Smooth muscle cell of bladder (primary cell): Measurements from ENCODE around the gene SCG5. TPM values are rescaled to one million over a fixed set of nuclear protein-coding genes. Genes with fewer than 3 reads are reported as not detected.

ENCODE experiments used
- total RNA-seq: library from RNA; depleted of rRNA; stranded (reverse); fragments of >200 nt; gene quantifications from 2 replicates; pipeline ENCODE4 v1.2.3, GENCODE V29; 2014

Gene SCG5, protein sequence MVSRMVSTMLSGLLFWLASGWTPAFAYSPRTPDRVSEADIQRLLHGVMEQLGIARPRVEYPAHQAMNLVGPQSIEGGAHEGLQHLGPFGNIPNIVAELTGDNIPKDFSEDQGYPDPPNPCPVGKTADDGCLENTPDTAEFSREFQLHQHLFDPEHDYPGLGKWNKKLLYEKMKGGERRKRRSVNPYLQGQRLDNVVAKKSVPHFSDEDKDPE
- 9.1 and 13.7 TPM in 2 replicates for total RNA-seq

DNA sequence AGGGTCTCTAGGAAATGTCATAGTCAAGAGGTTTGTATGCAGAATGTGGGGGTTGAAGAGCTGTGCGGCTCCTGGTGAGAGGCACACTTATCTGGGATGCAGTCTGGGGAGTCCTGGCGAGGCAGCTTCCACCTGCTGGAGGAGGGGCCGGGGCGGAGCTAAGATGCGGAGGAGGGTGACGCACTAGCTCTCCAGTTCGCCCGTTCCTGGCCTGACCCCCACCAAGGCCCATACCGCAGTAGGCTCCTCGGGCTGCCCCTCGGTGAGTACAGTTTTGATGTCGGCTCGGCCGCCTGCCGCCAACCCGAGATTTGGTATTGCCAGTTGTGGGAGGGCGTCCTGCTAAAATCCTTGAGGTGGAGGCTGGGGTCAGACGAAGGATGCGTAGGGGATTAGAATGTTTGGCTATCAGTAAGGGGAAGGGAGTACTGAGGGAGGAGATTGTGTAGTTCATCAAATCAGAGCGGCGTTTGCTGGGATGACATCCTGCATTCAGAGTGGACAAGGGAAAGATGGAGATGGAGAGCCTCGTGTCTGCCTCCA is at the start of gene SCG5:
TSS of gene SCG5 (plus strand) at position 194 of the 543 bp plus-strand sequence. CDS start 1,883 bp downstream, outside the sequence.

DNA sequence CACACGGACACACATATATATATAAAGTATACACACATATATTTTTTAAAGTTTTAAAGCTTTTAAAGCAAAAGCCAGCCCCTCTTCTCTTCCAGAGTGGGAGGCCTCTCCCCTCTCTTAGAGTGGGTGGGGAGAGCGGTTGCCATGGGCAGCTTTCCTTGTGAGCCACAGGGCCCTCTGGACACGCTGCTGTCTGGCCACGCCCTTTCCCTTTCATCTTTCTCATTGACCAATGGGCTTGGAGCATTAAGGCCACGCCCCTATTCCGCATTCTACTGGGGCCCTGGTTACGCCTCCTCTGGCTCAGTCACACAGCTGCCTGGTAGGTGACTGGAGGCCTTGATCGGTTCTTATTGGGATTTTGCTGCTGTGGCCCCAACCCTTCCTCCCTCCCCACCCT is 48.4 kb upstream of the SCG5 start, which contains the start of gene GOLGA8N:
TSS of gene GOLGA8N (plus strand) at position 306 of the 400 bp plus-strand sequence.

DNA sequence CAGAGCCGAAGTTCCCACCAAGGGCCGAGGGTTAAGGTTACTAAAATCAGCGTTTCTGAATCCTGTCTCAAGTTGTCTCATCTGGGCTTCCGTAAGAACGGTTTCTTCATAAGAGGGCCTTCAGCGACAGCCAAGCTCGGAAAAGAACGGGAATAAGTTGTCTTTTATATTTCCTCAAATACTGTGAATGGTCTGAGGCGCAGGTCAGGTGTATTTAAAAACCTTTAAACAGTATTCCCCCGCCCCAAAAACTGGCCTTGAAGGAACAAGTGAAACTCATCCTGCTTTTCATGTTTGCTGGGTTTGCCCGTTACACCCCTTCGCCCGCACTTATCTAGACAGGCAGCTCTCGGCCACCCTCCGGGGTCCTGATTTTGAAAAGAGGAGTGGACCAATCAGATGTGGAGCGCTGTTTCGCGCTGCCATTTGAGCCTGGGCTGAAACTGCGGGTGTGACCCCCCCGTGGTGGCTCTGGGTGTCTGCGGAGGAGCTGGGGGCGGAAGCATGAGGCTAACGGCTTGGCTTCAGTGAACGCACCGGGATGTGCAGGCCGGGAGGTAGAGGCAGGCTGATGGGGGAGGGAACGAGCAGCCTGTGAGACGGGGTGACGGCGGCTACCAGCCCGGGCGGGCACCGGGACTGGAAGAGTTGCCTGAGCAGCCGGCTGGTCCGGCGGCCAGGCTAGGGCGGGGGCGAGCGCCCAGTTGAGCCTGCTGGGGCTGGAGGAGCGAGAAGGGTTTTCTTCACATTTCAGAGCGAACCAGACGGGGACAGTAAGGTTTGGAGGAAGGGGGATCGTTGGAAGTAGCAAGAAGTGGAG is 26.2 kb upstream of the SCG5 start, which contains the start of gene ARHGAP11A:
TSS of gene ARHGAP11A (plus strand) at position 454 of the 820 bp plus-strand sequence. CDS start 708 bp downstream, outside the sequence.

DNA sequence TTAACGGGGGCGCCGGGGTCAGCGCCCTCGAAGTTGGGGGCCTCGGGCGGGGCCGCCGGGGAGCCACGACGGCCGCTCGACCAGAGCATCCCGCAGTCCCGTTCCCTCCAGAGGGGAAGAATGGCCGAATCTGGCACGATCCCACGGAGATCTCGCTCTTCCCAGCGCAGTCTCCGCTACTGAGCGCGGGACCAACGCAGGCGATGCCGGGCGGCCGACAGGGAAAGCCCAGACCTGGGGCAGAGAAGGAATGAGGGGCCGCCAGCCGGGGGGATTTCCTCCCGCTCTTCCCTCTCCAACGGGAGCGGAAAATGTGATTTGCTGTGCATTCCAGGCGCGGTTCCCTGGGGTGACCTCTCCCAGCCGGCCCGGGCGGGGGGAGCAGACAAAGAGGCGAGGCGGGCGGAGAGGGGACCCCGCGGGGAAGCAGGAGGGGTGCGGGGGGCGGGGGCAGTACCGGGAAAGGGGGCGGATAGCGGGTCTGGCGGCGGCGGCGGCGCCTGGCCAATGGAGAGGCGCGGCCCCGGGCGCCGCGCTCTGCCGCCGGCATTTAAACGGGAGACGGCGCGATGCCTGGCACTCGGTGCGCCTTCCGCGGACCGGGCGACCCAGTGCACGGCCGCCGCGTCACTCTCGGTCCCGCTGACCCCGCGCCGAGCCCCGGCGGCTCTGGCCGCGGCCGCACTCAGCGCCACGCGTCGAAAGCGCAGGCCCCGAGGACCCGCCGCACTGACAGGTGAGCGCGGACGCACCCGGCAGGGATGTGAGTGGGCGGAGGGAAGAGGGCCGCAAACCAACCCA is 76.1 kb downstream of the SCG5 start, which contains the start of gene GREM1:
TSS of gene GREM1 (plus strand) at position 579 of the 801 bp plus-strand sequence. CDS start 12,687 bp downstream, outside the sequence.

Other genes with a start within 250 kb of the SCG5 start
- gene GOLGA8K, start 238.4 kb upstream of the SCG5 start, total RNA-seq, result 0.09 TPM in 1 of 2 replicates, not detected in the other
- 0.37 and 0.85 TPM in 2 replicates for gene GOLGA8O, start 186.1 kb upstream of the SCG5 start, total RNA-seq
- gene GOLGA8N, start 48.3 kb upstream of the SCG5 start, total RNA-seq, result 3.1 and 4.4 TPM in 2 replicates
- gene ARHGAP11A, start 26.2 kb upstream of the SCG5 start, total RNA-seq, result 4.8 and 6.0 TPM in 2 replicates
- gene GREM1, start 76.3 kb downstream of the SCG5 start, total RNA-seq, result 307 and 558 TPM in 2 replicates